GM19438 (cell line): Measurements from ENCODE around the gene COMMD10.

Experiments used
- ATAC-seq: cut with Tn5 transposase; IDR thresholded peaks from one replicate; pipeline ENCODE4 v1.9.1; 2021; ENCODE audit warnings: low read depth; ENCODE audit not compliant: unreplicated experiment

The COMMD10 gene

GRCh38 chr5:116340799-116341198, 256.0 kb downstream of the COMMD10 start:
- no peak for ATAC-seq
